AG04449 (cell line): ENCODE data around the gene MMP10.

Experiments used
- CTCF ChIA-PET: fragments of 350-600 bp; formaldehyde crosslinking; extraction: SDS; loops from one replicate; lab custom pipeline; 2021; ENCODE audit warnings: antibody characterized with exemption; lab: Yijun Ruan, JAX
- POLR2A ChIA-PET: fragments of 400-600, 350-600 bp; formaldehyde crosslinking; extraction: SDS; loops from one replicate; lab custom pipeline; 2020; ENCODE audit warnings: antibody characterized with exemption, inconsistent platforms; lab: Yijun Ruan, JAX
- DNase-seq: peaks from one replicate; pipeline ENCODE4 v3.0.0-alpha.2; 2010; ENCODE audit warnings: low read depth, low spot score
- H3K4me3 ChIP-seq: 2 replicates; pipeline ENCODE4 v1.5.1; 2011; ENCODE audit warnings: low read depth, mild to moderate bottlenecking, control low read depth, low read length
- CTCF ChIP-seq: IDR thresholded peaks from one replicate; pipeline ENCODE4 v1.5.1; 2011; ENCODE audit warnings: mild to moderate bottlenecking, moderate library complexity, low read length, control low read depth, inconsistent platforms; ENCODE audit not compliant: insufficient read depth; ENCODE audit errors: missing control alignments

MMP10 gene

GRCh38 chr11:102791271-102792036 lies 11.0 kb upstream of the MMP10 start:
- TF ChIP-seq CTCF, result no peak
- CTCF ChIA-PET, result interaction anchor here (1.0 to 4.2 kb wide), 4 partner anchors 9 to 150 kb away, joined by 3 to 27 read pairs (median 12); partner anchors contain the start of gene MMP10
- POLR2A ChIA-PET, result no interaction called here
- H3K4me3 ChIP-seq, result no peak overlapping the region
- no peak for DNase-seq

- DNase-seq, result no peak
- POLR2A ChIA-PET, result interaction anchor here (0.7 to 1.0 kb wide), 2 partner anchors 54 to 241 kb away, joined by 3 read pairs; no protein-coding TSS in a partner anchor
- no peak for TF ChIP-seq CTCF
- CTCF ChIA-PET, result interaction anchor here (0.7 to 1.5 kb wide), 2 partner anchors 10 to 22 kb away, joined by 3 to 5 read pairs; partner anchors contain the start of gene MMP1
- no peak overlapping the region for H3K4me3 ChIP-seq
These were observed 8.0 kb upstream of the MMP10 start for GRCh38 chr11:102788334-102788995.

GRCh38 chr11:102784380-102784779 lies 4.0 kb upstream of the MMP10 start:
- CTCF ChIA-PET, result interaction anchor here (0.7 to 4.0 kb wide), 9 partner anchors 8 to 199 kb away, joined by 3 to 21 read pairs (median 4); no protein-coding TSS in a partner anchor
- H3K4me3 ChIP-seq, result no peak overlapping the region
- DNase-seq, result no peak
- TF ChIP-seq CTCF, result no peak
- POLR2A ChIA-PET, result no interaction called here

DNA sequence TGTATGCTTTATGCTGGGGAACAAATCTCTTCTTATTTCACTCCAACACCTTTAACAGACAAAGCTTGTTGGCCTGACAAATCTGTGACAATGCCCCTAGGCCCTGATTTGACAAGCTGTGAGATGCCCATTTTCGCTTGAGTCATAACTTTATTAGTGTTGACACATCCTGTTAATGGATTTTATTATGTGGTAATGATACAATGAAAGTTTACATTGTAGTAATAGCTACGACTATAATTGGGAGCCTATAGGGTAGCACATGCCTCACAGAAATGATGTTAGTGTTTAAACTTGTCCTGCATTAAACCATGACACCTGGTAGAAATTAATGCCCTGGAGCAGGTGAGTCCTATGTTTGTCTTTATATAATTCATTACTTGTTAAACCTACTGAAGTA lies 3.3 kb upstream of the MMP10 start:
- H3K4me3 ChIP-seq, result no peak overlapping the region
- POLR2A ChIA-PET, result no interaction called here
- TF ChIP-seq CTCF, result no peak
- CTCF ChIA-PET, result interaction anchor here (0.7 to 4.0 kb wide), 8 partner anchors 8 to 200 kb away, joined by 3 to 27 read pairs (median 4); no protein-coding TSS in a partner anchor
- DNase-seq, result no peak

- TF ChIP-seq CTCF, result no peak
- DNase-seq, result no peak
- no peak overlapping the region for H3K4me3 ChIP-seq
- ChIA-PET CTCF (interaction anchor here (0.6 to 4.1 kb wide), 7 partner anchors 9 to 201 kb away, joined by 3 to 27 read pairs (median 4); no protein-coding TSS in a partner anchor), POLR2A (no interaction called here)
These were observed 2.6 kb upstream of the MMP10 start for GRCh38 chr11:102783016-102783415.

GRCh38 chr11:102781676-102782075 lies 1.2 kb upstream of the MMP10 start:
- TF ChIP-seq CTCF, result no peak
- ChIA-PET POLR2A (no interaction called here), CTCF (interaction anchor here (1.2 to 4.1 kb wide), 7 partner anchors 9 to 47 kb away, joined by 3 to 27 read pairs (median 5); no protein-coding TSS in a partner anchor)
- no peak for DNase-seq
- H3K4me3 ChIP-seq, result no peak overlapping the region
